H1 (cell line): ENCODE results near the gene NCLN. TPM values are rescaled to one million over a fixed set of nuclear protein-coding genes. Genes with fewer than 3 reads are reported as not detected.

ENCODE experiments used
- CEBPB ChIP-seq: IDR thresholded peaks from 2 replicates; pipeline ENCODE4 v1.6.1; 2012; ENCODE audit warnings: low read depth, low read length
- CTBP2 ChIP-seq: IDR thresholded peaks from 2 replicates; pipeline ENCODE4 v1.7.0; 2011; ENCODE audit warnings: borderline replicate concordance, mild to moderate bottlenecking, moderate library complexity, mixed read lengths, low read length; ENCODE audit not compliant: insufficient read depth, insufficient read length
- EZH2 ChIP-seq: fragments of 200-600 bp; sonication (generic); IDR thresholded peaks from 2 replicates; pipeline ENCODE4 v1.7.1; 2012; ENCODE audit warnings: low read depth, mild to moderate bottlenecking, moderate library complexity, low read length, inconsistent platforms; ENCODE audit not compliant: severe bottlenecking
- POLR2A ChIP-seq, 2 experiments: IDR thresholded peaks; 1 replicate in 1 of 2; 2 replicates in 1 of 2; pipeline ENCODE4 v1.6.1; 2011; ENCODE audit warnings: low read depth in 2 of 2, low read length in 2 of 2, mild to moderate bottlenecking in 2 of 2; ENCODE audit errors: control extremely low read depth in 1 of 2
- RFX5 ChIP-seq: IDR thresholded peaks from 2 replicates; pipeline ENCODE4 v1.6.1; 2011; ENCODE audit warnings: low read depth, low read length, improper control_type of control experiment, borderline replicate concordance
- SP1 ChIP-seq: IDR thresholded peaks from 2 replicates; pipeline ENCODE4 v1.6.1; 2011; ENCODE audit warnings: low read depth, low read length
- SRF ChIP-seq: IDR thresholded peaks from 2 replicates; pipeline ENCODE4 v1.6.1; 2011; ENCODE audit warnings: mild to moderate bottlenecking, low read depth, low read length, moderate library complexity
- SUZ12 ChIP-seq: fragments of 200-600 bp; sonication (generic); IDR thresholded peaks from 2 replicates; pipeline ENCODE4 v1.6.1; 2012; ENCODE audit warnings: mild to moderate bottlenecking, inconsistent platforms, low read length, moderate library complexity, mixed read lengths
- ZNF274 ChIP-seq: IDR thresholded peaks from 2 replicates; pipeline ENCODE4 v1.7.0; 2012; ENCODE audit warnings: low read length, borderline replicate concordance; ENCODE audit errors: extremely low read depth
- polyA plus RNA-seq, 7 experiments: library from polyadenylated mRNA; depleted of rRNA in 3 of 7; stranded (reverse) in 5 of 7; unstranded in 2 of 7; fragments of >200 nt in 5 of 7; fragments of 200-250 nt in 2 of 7; gene quantifications; 1 replicate in 5 of 7; 2 replicates in 1 of 7; 4 replicates in 1 of 7; pipeline versions ENCODE4 v1.2.1 to v1.2.3, GENCODE V29; 2011 to 2013; ENCODE audit warnings: missing spikeins in 2 of 7, mixed read lengths in 2 of 7
- total RNA-seq: library from RNA; stranded (reverse); fragmentation: NEBNext Ultra II Directional; extraction: Animal tissue kit (Norgen Biotek cat#: 25700); gene quantifications from 2 replicates; pipeline ENCODE4 v1.2.1, GENCODE V29; 2021
- TF ChIP-seq, protein P1 (sequence below): fragments of 300-600 bp; sonication (generic); IDR thresholded peaks from 2 replicates; pipeline ENCODE4 v1.7.1; 2012; ENCODE audit warnings: low read length, moderate library complexity, mild to moderate bottlenecking, inconsistent platforms; ENCODE audit not compliant: insufficient replicate concordance

Gene NCLN
- total and polyA plus RNA-seq, 2 of the 8 experiments (the other 6 are each of a cell fraction or from before 2014, with no cell fraction given): 89.2 to 103 TPM

DNA sequence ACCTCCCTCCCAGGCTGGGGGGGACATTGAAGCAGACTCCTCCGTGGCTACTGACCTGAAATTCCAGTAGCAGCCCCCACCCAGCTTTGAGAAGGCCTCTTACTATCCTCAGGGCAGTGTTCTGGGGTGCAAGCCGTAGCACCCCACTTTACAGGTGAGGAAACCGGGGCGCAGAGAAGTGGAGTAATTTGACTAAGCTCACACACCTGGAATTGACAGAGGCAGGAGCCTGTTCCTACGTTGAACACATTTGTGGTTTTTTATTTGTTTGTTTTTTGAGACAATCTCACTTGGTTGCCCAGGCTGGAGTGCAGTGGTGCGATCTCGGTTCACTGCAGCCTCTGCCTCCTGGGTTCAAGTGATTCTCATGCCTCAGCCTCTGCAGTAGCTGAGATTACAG, 21.8 kb upstream of the NCLN start (continued):
- TF ChIP-seq, protein P1, sequence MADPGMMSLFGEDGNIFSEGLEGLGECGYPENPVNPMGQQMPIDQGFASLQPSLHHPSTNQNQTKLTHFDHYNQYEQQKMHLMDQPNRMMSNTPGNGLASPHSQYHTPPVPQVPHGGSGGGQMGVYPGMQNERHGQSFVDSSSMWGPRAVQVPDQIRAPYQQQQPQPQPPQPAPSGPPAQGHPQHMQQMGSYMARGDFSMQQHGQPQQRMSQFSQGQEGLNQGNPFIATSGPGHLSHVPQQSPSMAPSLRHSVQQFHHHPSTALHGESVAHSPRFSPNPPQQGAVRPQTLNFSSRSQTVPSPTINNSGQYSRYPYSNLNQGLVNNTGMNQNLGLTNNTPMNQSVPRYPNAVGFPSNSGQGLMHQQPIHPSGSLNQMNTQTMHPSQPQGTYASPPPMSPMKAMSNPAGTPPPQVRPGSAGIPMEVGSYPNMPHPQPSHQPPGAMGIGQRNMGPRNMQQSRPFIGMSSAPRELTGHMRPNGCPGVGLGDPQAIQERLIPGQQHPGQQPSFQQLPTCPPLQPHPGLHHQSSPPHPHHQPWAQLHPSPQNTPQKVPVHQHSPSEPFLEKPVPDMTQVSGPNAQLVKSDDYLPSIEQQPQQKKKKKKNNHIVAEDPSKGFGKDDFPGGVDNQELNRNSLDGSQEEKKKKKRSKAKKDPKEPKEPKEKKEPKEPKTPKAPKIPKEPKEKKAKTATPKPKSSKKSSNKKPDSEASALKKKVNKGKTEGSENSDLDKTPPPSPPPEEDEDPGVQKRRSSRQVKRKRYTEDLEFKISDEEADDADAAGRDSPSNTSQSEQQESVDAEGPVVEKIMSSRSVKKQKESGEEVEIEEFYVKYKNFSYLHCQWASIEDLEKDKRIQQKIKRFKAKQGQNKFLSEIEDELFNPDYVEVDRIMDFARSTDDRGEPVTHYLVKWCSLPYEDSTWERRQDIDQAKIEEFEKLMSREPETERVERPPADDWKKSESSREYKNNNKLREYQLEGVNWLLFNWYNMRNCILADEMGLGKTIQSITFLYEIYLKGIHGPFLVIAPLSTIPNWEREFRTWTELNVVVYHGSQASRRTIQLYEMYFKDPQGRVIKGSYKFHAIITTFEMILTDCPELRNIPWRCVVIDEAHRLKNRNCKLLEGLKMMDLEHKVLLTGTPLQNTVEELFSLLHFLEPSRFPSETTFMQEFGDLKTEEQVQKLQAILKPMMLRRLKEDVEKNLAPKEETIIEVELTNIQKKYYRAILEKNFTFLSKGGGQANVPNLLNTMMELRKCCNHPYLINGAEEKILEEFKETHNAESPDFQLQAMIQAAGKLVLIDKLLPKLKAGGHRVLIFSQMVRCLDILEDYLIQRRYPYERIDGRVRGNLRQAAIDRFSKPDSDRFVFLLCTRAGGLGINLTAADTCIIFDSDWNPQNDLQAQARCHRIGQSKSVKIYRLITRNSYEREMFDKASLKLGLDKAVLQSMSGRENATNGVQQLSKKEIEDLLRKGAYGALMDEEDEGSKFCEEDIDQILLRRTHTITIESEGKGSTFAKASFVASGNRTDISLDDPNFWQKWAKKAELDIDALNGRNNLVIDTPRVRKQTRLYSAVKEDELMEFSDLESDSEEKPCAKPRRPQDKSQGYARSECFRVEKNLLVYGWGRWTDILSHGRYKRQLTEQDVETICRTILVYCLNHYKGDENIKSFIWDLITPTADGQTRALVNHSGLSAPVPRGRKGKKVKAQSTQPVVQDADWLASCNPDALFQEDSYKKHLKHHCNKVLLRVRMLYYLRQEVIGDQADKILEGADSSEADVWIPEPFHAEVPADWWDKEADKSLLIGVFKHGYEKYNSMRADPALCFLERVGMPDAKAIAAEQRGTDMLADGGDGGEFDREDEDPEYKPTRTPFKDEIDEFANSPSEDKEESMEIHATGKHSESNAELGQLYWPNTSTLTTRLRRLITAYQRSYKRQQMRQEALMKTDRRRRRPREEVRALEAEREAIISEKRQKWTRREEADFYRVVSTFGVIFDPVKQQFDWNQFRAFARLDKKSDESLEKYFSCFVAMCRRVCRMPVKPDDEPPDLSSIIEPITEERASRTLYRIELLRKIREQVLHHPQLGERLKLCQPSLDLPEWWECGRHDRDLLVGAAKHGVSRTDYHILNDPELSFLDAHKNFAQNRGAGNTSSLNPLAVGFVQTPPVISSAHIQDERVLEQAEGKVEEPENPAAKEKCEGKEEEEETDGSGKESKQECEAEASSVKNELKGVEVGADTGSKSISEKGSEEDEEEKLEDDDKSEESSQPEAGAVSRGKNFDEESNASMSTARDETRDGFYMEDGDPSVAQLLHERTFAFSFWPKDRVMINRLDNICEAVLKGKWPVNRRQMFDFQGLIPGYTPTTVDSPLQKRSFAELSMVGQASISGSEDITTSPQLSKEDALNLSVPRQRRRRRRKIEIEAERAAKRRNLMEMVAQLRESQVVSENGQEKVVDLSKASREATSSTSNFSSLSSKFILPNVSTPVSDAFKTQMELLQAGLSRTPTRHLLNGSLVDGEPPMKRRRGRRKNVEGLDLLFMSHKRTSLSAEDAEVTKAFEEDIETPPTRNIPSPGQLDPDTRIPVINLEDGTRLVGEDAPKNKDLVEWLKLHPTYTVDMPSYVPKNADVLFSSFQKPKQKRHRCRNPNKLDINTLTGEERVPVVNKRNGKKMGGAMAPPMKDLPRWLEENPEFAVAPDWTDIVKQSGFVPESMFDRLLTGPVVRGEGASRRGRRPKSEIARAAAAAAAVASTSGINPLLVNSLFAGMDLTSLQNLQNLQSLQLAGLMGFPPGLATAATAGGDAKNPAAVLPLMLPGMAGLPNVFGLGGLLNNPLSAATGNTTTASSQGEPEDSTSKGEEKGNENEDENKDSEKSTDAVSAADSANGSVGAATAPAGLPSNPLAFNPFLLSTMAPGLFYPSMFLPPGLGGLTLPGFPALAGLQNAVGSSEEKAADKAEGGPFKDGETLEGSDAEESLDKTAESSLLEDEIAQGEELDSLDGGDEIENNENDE: no peak
- no peak for TF ChIP-seq EZH2
- no peak for TF ChIP-seq ZNF274
- TF ChIP-seq RFX5: no peak
- no peak for TF ChIP-seq SRF
- no peak for TF ChIP-seq CEBPB
- TF ChIP-seq SUZ12: no peak
- TF ChIP-seq CTBP2: no peak
- no peak for TF ChIP-seq SP1
- no peak for TF ChIP-seq POLR2A (IDR thresholded peaks at IDR 0.05; ENCODE audit: control extremely low read depth in 1 of 2, low read depth in 2 of 2, low read length in 2 of 2)
